CD14-positive monocyte (primary cell): ENCODE measurements around the gene SYTL3. TPM values are rescaled to one million over a fixed set of nuclear protein-coding genes. Genes with fewer than 3 reads are reported as not detected.

Experiments
- DNase-seq, 3 donors: peaks; one replicate each; pipeline ENCODE4 v3.0.0-alpha.2; 2011 to 2022
- H2AFZ ChIP-seq: 2 replicates; pipeline ENCODE4 v1.6.0; 2012; ENCODE audit warnings: mild to moderate bottlenecking, low read depth, low read length, inconsistent platforms; ENCODE audit not compliant: insufficient read depth, poor library complexity, severe bottlenecking
- H3K27ac ChIP-seq, 2 donors: 1 replicate in 1 of 2; 2 replicates in 1 of 2; pipeline ENCODE4 v1.5.1; 2012 to 2013; ENCODE audit warnings: low read length in 2 of 2, control low read depth in 1 of 2, inconsistent platforms in 1 of 2, low read depth in 1 of 2, mild to moderate bottlenecking in 1 of 2
- H3K27me3 ChIP-seq, 2 donors: one replicate each; pipeline versions ENCODE4 v1.6.0 to v1.6.1; 2011 to 2013; ENCODE audit warnings: low read length in 2 of 2; ENCODE audit not compliant: control insufficient read depth in 2 of 2, insufficient read depth in 2 of 2
- H3K36me3 ChIP-seq, 2 donors: replicated peaks in 1 of 2; 1 replicate in 1 of 2; 2 replicates in 1 of 2; pipeline versions ENCODE4 v1.5.1 to v1.6.1; 2012 to 2013; ENCODE audit warnings: low read length in 2 of 2, control low read depth in 1 of 2, inconsistent platforms in 1 of 2, mild to moderate bottlenecking in 1 of 2; ENCODE audit not compliant: insufficient read depth in 2 of 2, control insufficient read depth in 1 of 2
- H3K4me1 ChIP-seq, 2 donors: 1 replicate in 1 of 2; 2 replicates in 1 of 2; pipeline versions ENCODE4 v1.5.1 to v1.6.1; 2012 to 2013; ENCODE audit warnings: low read length in 2 of 2, control low read depth in 1 of 2, inconsistent platforms in 1 of 2, mild to moderate bottlenecking in 1 of 2, moderate library complexity in 1 of 2; ENCODE audit not compliant: insufficient read depth in 2 of 2, control insufficient read depth in 1 of 2
- H3K4me2 ChIP-seq: replicated peaks from 2 replicates; pipeline ENCODE3; 2012; ENCODE audit warnings: low read length, moderate library complexity, mild to moderate bottlenecking; ENCODE audit not compliant: poor library complexity, severe bottlenecking; ENCODE audit errors: extremely low read depth
- H3K4me3 ChIP-seq, 3 experiments: fragments of 200-600 bp in 1 of 3; sonication (generic) in 1 of 3; replicated peaks in 1 of 3; 1 replicate in 2 of 3; 2 replicates in 1 of 3; pipeline ENCODE4 v1.5.1; 2011 to 2013; ENCODE audit warnings: low read length in 3 of 3, mild to moderate bottlenecking in 3 of 3, control low read depth in 2 of 3, low read depth in 2 of 3, inconsistent platforms in 1 of 3, moderate library complexity in 1 of 3
- H3K79me2 ChIP-seq: 2 replicates; pipeline ENCODE4 v1.6.0; 2012; ENCODE audit warnings: mild to moderate bottlenecking, control low read depth, inconsistent platforms, low read length, moderate library complexity; ENCODE audit not compliant: insufficient read depth
- H3K9ac ChIP-seq: 2 replicates; pipeline ENCODE4 v1.6.0; 2017; ENCODE audit warnings: low read length, mild to moderate bottlenecking; ENCODE audit not compliant: insufficient read depth, poor library complexity, severe bottlenecking
- H3K9me3 ChIP-seq, 2 donors: replicated peaks in 1 of 2; 1 replicate in 1 of 2; 2 replicates in 1 of 2; pipeline versions ENCODE4 v1.5.1 to v1.6.1; 2012 to 2013; ENCODE audit warnings: low read length in 2 of 2, control low read depth in 1 of 2; ENCODE audit not compliant: control insufficient read depth in 1 of 2, insufficient read depth in 1 of 2
- H4K20me1 ChIP-seq: 2 replicates; pipeline ENCODE4 v1.6.0; 2012; ENCODE audit warnings: mild to moderate bottlenecking, low read length, control low read depth, moderate library complexity; ENCODE audit not compliant: insufficient read depth
- H3K27ac Mint-ChIP-seq, 7 donors: one replicate each; pipeline ENCODE4 v1.8.0; 2020; ENCODE audit warnings: mild to moderate bottlenecking in 7 of 7, mixed read lengths in 7 of 7, moderate library complexity in 6 of 7, inconsistent platforms in 2 of 7
- H3K27me3 Mint-ChIP-seq, 3 donors: one replicate each; pipeline ENCODE4 v1.8.0; 2021 to 2022; ENCODE audit warnings: low read depth in 3 of 3, mild to moderate bottlenecking in 3 of 3, mixed read lengths in 3 of 3, moderate library complexity in 3 of 3, inconsistent platforms in 1 of 3
- H3K36me3 Mint-ChIP-seq, 2 donors: one replicate each; pipeline ENCODE4 v1.8.0; 2020; ENCODE audit warnings: mixed read lengths in 2 of 2, inconsistent platforms in 1 of 2, mild to moderate bottlenecking in 1 of 2
- H3K4me1 Mint-ChIP-seq: one replicate; pipeline ENCODE4 v1.8.0; 2020; ENCODE audit warnings: mild to moderate bottlenecking, mixed read lengths
- H3K4me3 Mint-ChIP-seq, 2 donors: one replicate each; pipeline ENCODE4 v1.8.0; 2020; ENCODE audit warnings: mild to moderate bottlenecking in 2 of 2, mixed read lengths in 2 of 2, moderate library complexity in 1 of 2
- H3K9me3 Mint-ChIP-seq, 7 donors: one replicate each; pipeline ENCODE4 v1.8.0; 2020 to 2022; ENCODE audit warnings: mixed read lengths in 7 of 7, mild to moderate bottlenecking in 6 of 7, moderate library complexity in 6 of 7, inconsistent platforms in 2 of 7
- CTCF ChIP-seq: fragments of 200-600 bp; IDR thresholded peaks from one replicate; pipeline ENCODE4 v1.8.0; 2022; ENCODE audit warnings: antibody characterized with exemption, mild to moderate bottlenecking
- WGBS: methylation state at CpG from one replicate; pipeline ENCODE4 v1.1.5; 2013; ENCODE audit warnings: missing lambda C conversion rate; ENCODE audit not compliant: insufficient coverage; 5-methylcytosine and 5-hydroxymethylcytosine counted together
- intact Hi-C, 2 donors: fragments of 100-400 bp; cut with micrococcal nuclease; formaldehyde crosslinking; loops; one replicate each; pipeline versions ENCODE4 v1.15.0 to v1.15.1; 2023
- polyA plus RNA-seq, 3 donors: library from polyadenylated mRNA; depleted of rRNA in 1 of 3; unstranded in 2 of 3; stranded (reverse) in 1 of 3; fragments of 300-500 nt in 2 of 3; fragments of >200 nt in 1 of 3; fragmentation: Illumina TruSeq in 2 of 3; gene quantifications; 1 replicate in 2 of 3; 2 replicates in 1 of 3; pipeline ENCODE4 v1.2.3, GENCODE V29; 2012 to 2021

Gene SYTL3
- polyA plus RNA-seq, 3 donors = 14.6 to 18.7 (median 14.8) TPM

DNA sequence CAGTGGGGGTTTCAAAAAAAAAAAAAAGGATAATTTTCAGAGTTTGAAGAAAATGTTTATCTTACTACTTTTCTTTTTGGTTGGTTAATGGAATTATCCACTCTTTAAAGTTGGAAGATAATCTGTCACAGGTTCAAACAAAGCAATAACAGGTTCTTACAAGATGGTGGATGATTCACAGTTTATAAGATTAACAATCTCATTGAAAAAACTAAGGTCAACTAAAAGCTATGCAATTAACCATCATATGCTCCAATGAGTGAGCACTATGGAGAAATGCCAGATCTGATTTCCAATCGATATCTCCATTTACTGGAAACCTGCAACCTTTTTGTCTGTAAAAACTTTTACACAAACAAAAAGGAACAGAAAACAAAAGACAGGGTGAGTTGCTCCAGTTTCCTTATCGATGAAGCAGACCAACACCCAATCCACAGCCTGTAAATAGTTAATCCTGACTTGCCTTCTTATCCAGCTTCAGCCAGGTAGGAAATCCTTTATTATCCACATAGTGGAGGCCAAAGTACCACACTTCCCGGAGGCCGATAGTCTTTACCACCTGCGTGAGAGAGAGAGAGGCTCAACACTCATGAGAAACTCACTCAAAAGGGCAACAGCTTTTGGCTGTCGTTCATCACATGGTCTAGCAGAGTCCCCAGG, 136.9 kb downstream of the SYTL3 start:
- no peak overlapping the region for H3K9ac ChIP-seq
- H2AFZ ChIP-seq = no peak overlapping the region
- no peaks in the 10 kb centered on the region for H3K4me1 ChIP-seq
- H3K4me2 ChIP-seq = no peak overlapping the region
- DNase-seq = no peak
- Mint-ChIP-seq H3K36me3 (peaks cover 82 to 90% of the 10 kb centered on the region in 2 donors), H3K27ac (peak overlapping the region in 3 of 7 donors; percentile 18 to 43 (median 37)), H3K4me1 (no peaks in the 10 kb centered on the region), H3K4me3 (no peak overlapping the region), H3K27me3 (no peaks in the 10 kb centered on the region), H3K9me3 (no peaks in the 10 kb centered on the region)
- peaks cover 65% of the 10 kb centered on the region for H4K20me1 ChIP-seq
- H3K27ac ChIP-seq = no peak overlapping the region
- intact Hi-C loops = no loop called here
- H3K36me3 ChIP-seq = peaks cover 71 to 83% of the 10 kb centered on the region in 2 donors
- TF ChIP-seq CTCF = no peak
- H3K4me3 ChIP-seq = no peak overlapping the region
- WGBS = 96% methylated on average over 5 of the region's 6 CpGs
- no peaks in the 10 kb centered on the region for H3K9me3 ChIP-seq
- peaks cover 30% of the 10 kb centered on the region for H3K79me2 ChIP-seq
- H3K27me3 ChIP-seq = no peaks in the 10 kb centered on the region

DNA sequence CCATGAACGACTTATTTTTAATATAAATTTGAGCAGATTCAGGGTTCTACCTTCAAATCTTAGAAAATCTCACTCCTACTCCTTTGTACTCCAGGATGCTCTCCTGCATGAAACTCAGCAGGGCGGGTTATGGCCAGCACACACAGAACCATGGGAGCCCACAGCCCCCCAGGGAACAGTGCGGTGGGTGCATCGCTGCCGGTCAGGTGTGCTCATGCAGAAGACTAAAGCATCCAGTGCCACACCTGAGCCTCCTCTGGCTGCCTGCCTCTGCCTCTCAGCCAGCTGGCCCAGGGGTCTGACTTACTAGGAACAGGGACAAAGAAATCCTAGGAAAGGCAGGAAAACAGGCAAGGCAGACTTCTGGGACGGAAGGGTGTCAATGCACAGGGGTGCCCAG, 137.5 kb downstream of the SYTL3 start:
- no peaks in the 10 kb centered on the region for H3K27me3 Mint-ChIP-seq
- H3K9me3 Mint-ChIP-seq = no peaks in the 10 kb centered on the region
- Histone ChIP-seq H2AFZ (no peak overlapping the region), H3K9me3 (no peaks in the 10 kb centered on the region), H3K9ac (no peak overlapping the region), H3K4me3 (no peak overlapping the region), H3K4me1 (no peaks in the 10 kb centered on the region), H3K27me3 (no peaks in the 10 kb centered on the region), H4K20me1 (peaks cover 65% of the 10 kb centered on the region), H3K79me2 (peaks cover 37% of the 10 kb centered on the region), H3K4me2 (no peak overlapping the region), H3K27ac (peak overlapping the region in 1 of 2 donors; percentile 17), H3K36me3 (peaks cover 65 to 77% of the 10 kb centered on the region in 2 donors)
- no peak overlapping the region for H3K4me3 Mint-ChIP-seq
- no peak for DNase-seq
- intact Hi-C loops = no loop called here
- H3K36me3 Mint-ChIP-seq = peaks cover 75 to 87% of the 10 kb centered on the region in 2 donors
- TF ChIP-seq CTCF = no peak
- H3K27ac Mint-ChIP-seq = peak overlapping the region in 2 of 7 donors; percentile 37 to 60
- WGBS = 97% methylated on average over 4 of the region's 6 CpGs
- no peaks in the 10 kb centered on the region for H3K4me1 Mint-ChIP-seq
